HL-60 (cell line): ENCODE results near the gene CTNNAL1.

Experiments used
- POLR2AphosphoS5 ChIP-seq: IDR thresholded peaks from 2 replicates; pipeline ENCODE4 v1.6.1; 2012; ENCODE audit warnings: low read depth
- SPI1 ChIP-seq: IDR thresholded peaks from 2 replicates; pipeline ENCODE4 v1.6.1; 2012; ENCODE audit warnings: low read depth, mild to moderate bottlenecking, borderline replicate concordance
- TF ChIP-seq, protein P1 (sequence below): IDR thresholded peaks from 2 replicates; pipeline ENCODE4 v1.6.1; 2012; ENCODE audit warnings: low read depth; ENCODE audit not compliant: insufficient replicate concordance
- TF ChIP-seq, protein P2 (sequence below): IDR thresholded peaks from one replicate; pipeline ENCODE4 v1.5.1; 2011; ENCODE audit warnings: low read length, control low read depth, inconsistent platforms; ENCODE audit not compliant: insufficient read depth

DNA sequence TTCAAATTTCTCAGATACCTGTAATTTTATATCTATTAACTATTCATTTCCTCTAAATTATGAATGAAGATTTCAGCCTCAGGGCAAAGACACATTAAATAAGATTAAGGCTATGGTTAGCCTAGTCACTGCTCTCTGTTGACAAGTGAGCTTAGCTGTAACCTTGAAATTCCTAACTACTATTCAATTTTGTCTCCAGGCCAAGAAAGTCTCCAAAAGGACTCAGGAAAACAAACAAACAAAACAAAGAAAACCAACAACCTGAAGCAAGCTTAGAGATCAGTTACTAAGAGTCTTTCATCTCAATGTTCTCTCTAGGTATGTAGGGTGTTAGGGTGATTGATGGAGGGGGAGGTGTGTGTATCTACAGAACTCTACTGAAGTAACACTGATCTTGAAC, 9.6 kb upstream of the CTNNAL1 start:
- TF ChIP-seq, protein P1, sequence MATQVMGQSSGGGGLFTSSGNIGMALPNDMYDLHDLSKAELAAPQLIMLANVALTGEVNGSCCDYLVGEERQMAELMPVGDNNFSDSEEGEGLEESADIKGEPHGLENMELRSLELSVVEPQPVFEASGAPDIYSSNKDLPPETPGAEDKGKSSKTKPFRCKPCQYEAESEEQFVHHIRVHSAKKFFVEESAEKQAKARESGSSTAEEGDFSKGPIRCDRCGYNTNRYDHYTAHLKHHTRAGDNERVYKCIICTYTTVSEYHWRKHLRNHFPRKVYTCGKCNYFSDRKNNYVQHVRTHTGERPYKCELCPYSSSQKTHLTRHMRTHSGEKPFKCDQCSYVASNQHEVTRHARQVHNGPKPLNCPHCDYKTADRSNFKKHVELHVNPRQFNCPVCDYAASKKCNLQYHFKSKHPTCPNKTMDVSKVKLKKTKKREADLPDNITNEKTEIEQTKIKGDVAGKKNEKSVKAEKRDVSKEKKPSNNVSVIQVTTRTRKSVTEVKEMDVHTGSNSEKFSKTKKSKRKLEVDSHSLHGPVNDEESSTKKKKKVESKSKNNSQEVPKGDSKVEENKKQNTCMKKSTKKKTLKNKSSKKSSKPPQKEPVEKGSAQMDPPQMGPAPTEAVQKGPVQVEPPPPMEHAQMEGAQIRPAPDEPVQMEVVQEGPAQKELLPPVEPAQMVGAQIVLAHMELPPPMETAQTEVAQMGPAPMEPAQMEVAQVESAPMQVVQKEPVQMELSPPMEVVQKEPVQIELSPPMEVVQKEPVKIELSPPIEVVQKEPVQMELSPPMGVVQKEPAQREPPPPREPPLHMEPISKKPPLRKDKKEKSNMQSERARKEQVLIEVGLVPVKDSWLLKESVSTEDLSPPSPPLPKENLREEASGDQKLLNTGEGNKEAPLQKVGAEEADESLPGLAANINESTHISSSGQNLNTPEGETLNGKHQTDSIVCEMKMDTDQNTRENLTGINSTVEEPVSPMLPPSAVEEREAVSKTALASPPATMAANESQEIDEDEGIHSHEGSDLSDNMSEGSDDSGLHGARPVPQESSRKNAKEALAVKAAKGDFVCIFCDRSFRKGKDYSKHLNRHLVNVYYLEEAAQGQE: no peak
- no peak for TF ChIP-seq POLR2AphosphoS5
- TF ChIP-seq, protein P2, sequence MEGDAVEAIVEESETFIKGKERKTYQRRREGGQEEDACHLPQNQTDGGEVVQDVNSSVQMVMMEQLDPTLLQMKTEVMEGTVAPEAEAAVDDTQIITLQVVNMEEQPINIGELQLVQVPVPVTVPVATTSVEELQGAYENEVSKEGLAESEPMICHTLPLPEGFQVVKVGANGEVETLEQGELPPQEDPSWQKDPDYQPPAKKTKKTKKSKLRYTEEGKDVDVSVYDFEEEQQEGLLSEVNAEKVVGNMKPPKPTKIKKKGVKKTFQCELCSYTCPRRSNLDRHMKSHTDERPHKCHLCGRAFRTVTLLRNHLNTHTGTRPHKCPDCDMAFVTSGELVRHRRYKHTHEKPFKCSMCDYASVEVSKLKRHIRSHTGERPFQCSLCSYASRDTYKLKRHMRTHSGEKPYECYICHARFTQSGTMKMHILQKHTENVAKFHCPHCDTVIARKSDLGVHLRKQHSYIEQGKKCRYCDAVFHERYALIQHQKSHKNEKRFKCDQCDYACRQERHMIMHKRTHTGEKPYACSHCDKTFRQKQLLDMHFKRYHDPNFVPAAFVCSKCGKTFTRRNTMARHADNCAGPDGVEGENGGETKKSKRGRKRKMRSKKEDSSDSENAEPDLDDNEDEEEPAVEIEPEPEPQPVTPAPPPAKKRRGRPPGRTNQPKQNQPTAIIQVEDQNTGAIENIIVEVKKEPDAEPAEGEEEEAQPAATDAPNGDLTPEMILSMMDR: no peak
- TF ChIP-seq SPI1: no peak
